Measurements from ENCODE around the gene EFEMP2. TPM values are rescaled to one million over a fixed set of nuclear protein-coding genes. Genes with fewer than 3 reads are reported as not detected.

Gene EFEMP2
- polyA plus RNA-seq, 1 donor (not counting 4 experiments of a cell fraction or from before 2014, with no cell fraction given): 4.8 TPM

- Histone ChIP-seq H3K9me1 (ENCODE audit: control insufficient read depth, extremely low read depth, insufficient read depth, low read length) (no peaks in the 10 kb centered on the region), H3K36me3 (ENCODE audit: control insufficient read depth in 2 of 2, extremely low read depth in 1 of 2, insufficient read depth in 2 of 2, low read length in 2 of 2) (no peaks in the 10 kb centered on the region), H3K27me3 (ENCODE audit: control insufficient read depth, extremely low read depth, insufficient read depth, low read length) (no peaks in the 10 kb centered on the region), H3K4me2 (ENCODE audit: control insufficient read depth, extremely low read depth, insufficient read depth, low read depth, low read length) (no peak overlapping the region), H4K20me1 (ENCODE audit: control insufficient read depth, extremely low read depth, insufficient read depth, low read length) (no peaks in the 10 kb centered on the region), H3K27ac (ENCODE audit: control insufficient read depth, insufficient read depth, low read length) (no peak overlapping the region), H3K4me1 (ENCODE audit: control insufficient read depth, extremely low read depth, insufficient read depth, low read length) (no peaks in the 10 kb centered on the region), H2AFZ (ENCODE audit: control insufficient read depth, low read length) (no peak overlapping the region), H3K9ac (ENCODE audit: control insufficient read depth, extremely low read depth, insufficient read depth, low read length) (no peak overlapping the region), H3K9me3 (ENCODE audit: control insufficient read depth, low read depth, low read length) (no peaks in the 10 kb centered on the region), H3K4me3 (ENCODE audit: control insufficient read depth in 2 of 3, extremely low read depth in 1 of 3, insufficient read depth in 2 of 3, low read depth in 1 of 3, low read length in 3 of 3) (no peak overlapping the region), H3K79me2 (ENCODE audit: control insufficient read depth, insufficient read depth, low read length) (no peaks in the 10 kb centered on the region)
- TF ChIP-seq CTCF (optimal IDR thresholded peaks at IDR 0.05 in 1 of 3, IDR thresholded peaks at IDR 0.05 in 1 of 3, conservative IDR thresholded peaks at IDR 0.05 in 1 of 3; ENCODE audit: extremely low read depth in 1 of 3, insufficient read depth in 2 of 3, low read length in 3 of 3): no peak
- TF ChIP-seq EZH2 (IDR thresholded peaks at IDR 0.05; ENCODE audit: low read length): no peak
- no peak for DNase-seq (ENCODE audit: low read depth, low spot score)
- no peak for FAIRE-seq
- dilution Hi-C loops (cut with MboI; ENCODE audit: extremely low pct_ligation_motif_present, low sequenced_read_pairs): no loop called here
Observed at GRCh38 chr11:65822776-65823528, 49.6 kb downstream of the EFEMP2 start.

- no peak for DNase-seq (ENCODE audit: low read depth, low spot score)
- Histone ChIP-seq H3K4me1 (ENCODE audit: control insufficient read depth, extremely low read depth, insufficient read depth, low read length) (no peaks in the 10 kb centered on the region), H3K27ac (ENCODE audit: control insufficient read depth, insufficient read depth, low read length) (no peak overlapping the region), H3K27me3 (ENCODE audit: control insufficient read depth, extremely low read depth, insufficient read depth, low read length) (no peaks in the 10 kb centered on the region), H3K4me2 (ENCODE audit: control insufficient read depth, extremely low read depth, insufficient read depth, low read depth, low read length) (no peak overlapping the region), H3K9me1 (ENCODE audit: control insufficient read depth, extremely low read depth, insufficient read depth, low read length) (no peaks in the 10 kb centered on the region), H3K9me3 (ENCODE audit: control insufficient read depth, low read depth, low read length) (no peaks in the 10 kb centered on the region), H2AFZ (ENCODE audit: control insufficient read depth, low read length) (no peak overlapping the region), H3K9ac (ENCODE audit: control insufficient read depth, extremely low read depth, insufficient read depth, low read length) (no peak overlapping the region), H3K4me3 (ENCODE audit: control insufficient read depth in 2 of 3, extremely low read depth in 1 of 3, insufficient read depth in 2 of 3, low read depth in 1 of 3, low read length in 3 of 3) (no peak overlapping the region), H3K79me2 (ENCODE audit: control insufficient read depth, insufficient read depth, low read length) (no peaks in the 10 kb centered on the region), H3K36me3 (ENCODE audit: control insufficient read depth in 2 of 2, extremely low read depth in 1 of 2, insufficient read depth in 2 of 2, low read length in 2 of 2) (no peaks in the 10 kb centered on the region), H4K20me1 (ENCODE audit: control insufficient read depth, extremely low read depth, insufficient read depth, low read length) (no peaks in the 10 kb centered on the region)
- dilution Hi-C loops (cut with MboI; ENCODE audit: extremely low pct_ligation_motif_present, low sequenced_read_pairs): no loop called here
- TF ChIP-seq EZH2 (IDR thresholded peaks at IDR 0.05; ENCODE audit: low read length) (no peak), CTCF (optimal IDR thresholded peaks at IDR 0.05 in 1 of 3, IDR thresholded peaks at IDR 0.05 in 1 of 3, conservative IDR thresholded peaks at IDR 0.05 in 1 of 3; ENCODE audit: extremely low read depth in 1 of 3, insufficient read depth in 2 of 3, low read length in 3 of 3) (no peak)
- no peak for FAIRE-seq
Observed at GRCh38 chr11:65821107-65821506, 51.5 kb downstream of the EFEMP2 start.

Data from keratinocyte (primary cell).